ENCODE measurements around the gene CCDC92B.

DNA sequence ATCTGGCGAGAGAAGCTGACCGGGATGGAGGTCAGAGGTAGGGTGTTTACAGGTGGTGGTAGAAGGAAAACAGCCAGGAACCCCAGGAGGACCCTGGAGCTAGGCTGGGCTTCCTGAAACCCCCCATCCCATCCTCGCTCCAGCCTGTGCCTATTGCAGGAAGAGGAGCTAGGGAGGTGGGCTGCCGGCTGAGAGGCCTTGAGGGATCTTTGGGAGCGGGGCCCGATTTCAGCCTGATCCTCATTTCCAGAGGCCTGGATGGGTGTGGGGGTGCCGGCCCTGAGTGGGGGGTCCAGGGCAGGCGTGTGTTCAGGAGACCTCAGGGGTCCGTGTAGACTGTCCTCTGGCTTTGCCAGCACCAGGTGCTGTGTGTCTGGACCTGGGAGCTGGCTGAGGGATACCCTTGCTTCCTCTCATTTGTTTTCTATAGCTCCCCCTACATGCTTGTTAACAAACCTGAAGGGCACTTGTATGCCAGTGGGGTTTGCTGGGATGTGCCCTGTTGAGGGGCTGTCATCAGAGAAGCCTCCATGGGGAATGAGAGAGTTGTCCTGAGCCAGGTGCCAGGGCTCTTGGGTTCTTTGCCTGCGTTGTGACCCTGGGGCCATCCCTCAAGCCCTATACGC lies 27.9 kb upstream of the CCDC92B start:
- TF ChIP-seq POLR2A (IDR thresholded peaks at IDR 0.05; ENCODE audit: extremely low read depth, insufficient read length) = no peak
- TF ChIP-seq, protein P1, sequence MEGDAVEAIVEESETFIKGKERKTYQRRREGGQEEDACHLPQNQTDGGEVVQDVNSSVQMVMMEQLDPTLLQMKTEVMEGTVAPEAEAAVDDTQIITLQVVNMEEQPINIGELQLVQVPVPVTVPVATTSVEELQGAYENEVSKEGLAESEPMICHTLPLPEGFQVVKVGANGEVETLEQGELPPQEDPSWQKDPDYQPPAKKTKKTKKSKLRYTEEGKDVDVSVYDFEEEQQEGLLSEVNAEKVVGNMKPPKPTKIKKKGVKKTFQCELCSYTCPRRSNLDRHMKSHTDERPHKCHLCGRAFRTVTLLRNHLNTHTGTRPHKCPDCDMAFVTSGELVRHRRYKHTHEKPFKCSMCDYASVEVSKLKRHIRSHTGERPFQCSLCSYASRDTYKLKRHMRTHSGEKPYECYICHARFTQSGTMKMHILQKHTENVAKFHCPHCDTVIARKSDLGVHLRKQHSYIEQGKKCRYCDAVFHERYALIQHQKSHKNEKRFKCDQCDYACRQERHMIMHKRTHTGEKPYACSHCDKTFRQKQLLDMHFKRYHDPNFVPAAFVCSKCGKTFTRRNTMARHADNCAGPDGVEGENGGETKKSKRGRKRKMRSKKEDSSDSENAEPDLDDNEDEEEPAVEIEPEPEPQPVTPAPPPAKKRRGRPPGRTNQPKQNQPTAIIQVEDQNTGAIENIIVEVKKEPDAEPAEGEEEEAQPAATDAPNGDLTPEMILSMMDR (IDR thresholded peaks at IDR 0.05; ENCODE audit: low read depth, low read length) = no peak

All from NB4 (cell line).